ENCODE data around the gene ATG12. TPM values are rescaled to one million over a fixed set of nuclear protein-coding genes. Genes with fewer than 3 reads are reported as not detected.
A peak's percentile ranks its signal among the peaks of the same experiment; 100 is the strongest.

ATG12 gene
- total and polyA plus RNA-seq, 4 donors: 14.8 to 43.1 (median 24.1) TPM

DNA sequence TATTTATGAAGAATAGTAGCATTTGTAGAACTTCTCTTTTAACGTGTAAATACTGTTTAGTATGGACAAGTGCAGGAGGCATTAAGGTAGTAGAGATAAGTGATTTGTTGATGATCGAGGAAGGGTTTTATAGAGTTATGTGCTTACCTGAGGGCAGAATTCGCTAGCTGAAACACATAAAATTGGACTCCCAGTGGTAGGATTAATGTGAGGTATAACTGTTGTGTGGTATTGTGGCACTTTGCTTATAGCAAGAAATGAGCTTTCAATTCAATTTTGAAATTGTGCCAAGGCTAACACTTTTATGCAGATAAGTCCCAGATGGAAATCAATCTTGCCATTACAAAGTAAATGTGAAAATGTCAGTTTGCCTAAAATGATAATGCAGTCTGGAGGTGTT is 1.6 kb upstream of the ATG12 start (continued):
- TF ChIP-seq GABPA (IDR thresholded peaks at IDR 0.05 in 1 of 2, conservative IDR thresholded peaks at IDR 0.05 in 1 of 2): no peak
- TF ChIP-seq TAF1 (conservative IDR thresholded peaks at IDR 0.05): no peak

GRCh38 chr5:115842089-115842935 is 947 bp upstream of the ATG12 start:
- Histone ChIP-seq H3K9me3 (ENCODE audit: control insufficient read depth in 4 of 4, low read length in 3 of 4) (no peaks in the 10 kb centered on the region), H3K9ac (ENCODE audit: low read depth in 1 of 2, low read length in 2 of 2) (peak overlapping the region; percentile 23 to 98), H3K4me1 (ENCODE audit: control insufficient read depth in 4 of 4, insufficient read depth in 4 of 4, low read length in 3 of 4) (peaks cover 0 to 44% (median 31%) of the 10 kb centered on the region in 4 donors), H3K4me3 (ENCODE audit: low read depth in 1 of 3, low read length in 3 of 3) (peak overlapping the region; percentile 72 to 100 (median 73)), H3K27me3 (ENCODE audit: control insufficient read depth in 4 of 4, insufficient read depth in 4 of 4, low read length in 3 of 4) (no peaks in the 10 kb centered on the region), H3K27ac (ENCODE audit: low read depth in 1 of 2, low read length in 2 of 2) (peak overlapping the region; percentile 88 to 93), H3K36me3 (ENCODE audit: control insufficient read depth in 4 of 4, insufficient read depth in 3 of 4, low read depth in 1 of 4, low read length in 3 of 4) (peaks cover 0 to 2% (median 1%) of the 10 kb centered on the region in 4 donors)
- TF ChIP-seq TAF1 (conservative IDR thresholded peaks at IDR 0.05) (no peak), FOXA2 (IDR thresholded peaks at IDR 0.05) (no peak), YY1 (IDR thresholded peaks at IDR 0.05) (no peak), RXRA (IDR thresholded peaks at IDR 0.05) (no peak), RAD21 (IDR thresholded peaks at IDR 0.05) (no peak)
- DNase-seq (ENCODE audit: low spot score): no peak
- WGBS: under 1% methylated on average over 68 of the region's 68 CpGs

GRCh38 chr5:115840873-115841272 is 492 bp downstream of the ATG12 start:
- under 1% methylated on average over 5 of the region's 5 CpGs for WGBS
- H3K27ac ChIP-seq (ENCODE audit: low read depth in 1 of 2, low read length in 2 of 2): peak overlapping the region; percentile 88 to 93
- TF ChIP-seq, protein P1, sequence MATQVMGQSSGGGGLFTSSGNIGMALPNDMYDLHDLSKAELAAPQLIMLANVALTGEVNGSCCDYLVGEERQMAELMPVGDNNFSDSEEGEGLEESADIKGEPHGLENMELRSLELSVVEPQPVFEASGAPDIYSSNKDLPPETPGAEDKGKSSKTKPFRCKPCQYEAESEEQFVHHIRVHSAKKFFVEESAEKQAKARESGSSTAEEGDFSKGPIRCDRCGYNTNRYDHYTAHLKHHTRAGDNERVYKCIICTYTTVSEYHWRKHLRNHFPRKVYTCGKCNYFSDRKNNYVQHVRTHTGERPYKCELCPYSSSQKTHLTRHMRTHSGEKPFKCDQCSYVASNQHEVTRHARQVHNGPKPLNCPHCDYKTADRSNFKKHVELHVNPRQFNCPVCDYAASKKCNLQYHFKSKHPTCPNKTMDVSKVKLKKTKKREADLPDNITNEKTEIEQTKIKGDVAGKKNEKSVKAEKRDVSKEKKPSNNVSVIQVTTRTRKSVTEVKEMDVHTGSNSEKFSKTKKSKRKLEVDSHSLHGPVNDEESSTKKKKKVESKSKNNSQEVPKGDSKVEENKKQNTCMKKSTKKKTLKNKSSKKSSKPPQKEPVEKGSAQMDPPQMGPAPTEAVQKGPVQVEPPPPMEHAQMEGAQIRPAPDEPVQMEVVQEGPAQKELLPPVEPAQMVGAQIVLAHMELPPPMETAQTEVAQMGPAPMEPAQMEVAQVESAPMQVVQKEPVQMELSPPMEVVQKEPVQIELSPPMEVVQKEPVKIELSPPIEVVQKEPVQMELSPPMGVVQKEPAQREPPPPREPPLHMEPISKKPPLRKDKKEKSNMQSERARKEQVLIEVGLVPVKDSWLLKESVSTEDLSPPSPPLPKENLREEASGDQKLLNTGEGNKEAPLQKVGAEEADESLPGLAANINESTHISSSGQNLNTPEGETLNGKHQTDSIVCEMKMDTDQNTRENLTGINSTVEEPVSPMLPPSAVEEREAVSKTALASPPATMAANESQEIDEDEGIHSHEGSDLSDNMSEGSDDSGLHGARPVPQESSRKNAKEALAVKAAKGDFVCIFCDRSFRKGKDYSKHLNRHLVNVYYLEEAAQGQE (IDR thresholded peaks at IDR 0.05): no peak
- peak overlapping the region; percentile 70 to 79 for H3K9ac ChIP-seq (ENCODE audit: low read depth in 1 of 2, low read length in 2 of 2)
- no peaks in the 10 kb centered on the region for H3K27me3 ChIP-seq (ENCODE audit: control insufficient read depth in 4 of 4, insufficient read depth in 4 of 4, low read length in 3 of 4)
- peaks cover 0 to 44% (median 31%) of the 10 kb centered on the region in 4 donors for H3K4me1 ChIP-seq (ENCODE audit: control insufficient read depth in 4 of 4, insufficient read depth in 4 of 4, low read length in 3 of 4)
- no peak for DNase-seq (ENCODE audit: low spot score)
- peaks cover 0 to 16% (median 11%) of the 10 kb centered on the region in 4 donors for H3K36me3 ChIP-seq (ENCODE audit: control insufficient read depth in 4 of 4, insufficient read depth in 3 of 4, low read depth in 1 of 4, low read length in 3 of 4)
- H3K4me3 ChIP-seq (ENCODE audit: low read depth in 1 of 3, low read length in 3 of 3): peak overlapping the region; percentile 73 to 100 (median 73)
- H3K9me3 ChIP-seq (ENCODE audit: control insufficient read depth in 4 of 4, low read length in 3 of 4): no peaks in the 10 kb centered on the region

GRCh38 chr5:115838885-115839518 is 2.4 kb downstream of the ATG12 start:
- peak overlapping the region; percentile 38 to 77 for H3K9ac ChIP-seq (ENCODE audit: low read depth in 1 of 2, low read length in 2 of 2)
- H3K27me3 ChIP-seq (ENCODE audit: control insufficient read depth in 4 of 4, insufficient read depth in 4 of 4, low read length in 3 of 4): no peaks in the 10 kb centered on the region
- no peaks in the 10 kb centered on the region for H3K9me3 ChIP-seq (ENCODE audit: control insufficient read depth in 4 of 4, low read length in 3 of 4)
- peak overlapping the region; percentile 7 to 23 (median 15) for H3K4me3 ChIP-seq (ENCODE audit: low read depth in 1 of 3, low read length in 3 of 3)
- peak overlapping the region; percentile 38 to 46 for H3K27ac ChIP-seq (ENCODE audit: low read depth in 1 of 2, low read length in 2 of 2)
- DNase-seq (ENCODE audit: low spot score): no peak
- H3K4me1 ChIP-seq (ENCODE audit: control insufficient read depth in 4 of 4, insufficient read depth in 4 of 4, low read length in 3 of 4): peaks cover 0 to 41% (median 31%) of the 10 kb centered on the region in 4 donors
- WGBS: 25% methylated on average over 10 of the region's 10 CpGs
- H3K36me3 ChIP-seq (ENCODE audit: control insufficient read depth in 4 of 4, insufficient read depth in 3 of 4, low read depth in 1 of 4, low read length in 3 of 4): peaks cover 0 to 26% (median 24%) of the 10 kb centered on the region in 4 donors
- TF ChIP-seq CTCF (IDR thresholded peaks at IDR 0.05; ENCODE audit: low read depth, low read length, missing input control) (peak; percentile 72), NR2F2 (IDR thresholded peaks at IDR 0.05) (peak; percentile 88), RAD21 (IDR thresholded peaks at IDR 0.05) (peak; percentile 83 to 86), RXRA (IDR thresholded peaks at IDR 0.05) (peak; percentile 31 to 34), FOXA1 (IDR thresholded peaks at IDR 0.05) (no peak), HNF4A (conservative IDR thresholded peaks at IDR 0.05) (peak; percentile 48 to 61)

Data from liver (tissue), 9 donors.